A673 (cell line): ENCODE measurements around the gene ADAD1. TPM values are rescaled to one million over a fixed set of nuclear protein-coding genes. Genes with fewer than 3 reads are reported as not detected.

Experiments used
- BruUV-seq: library from RNA; stranded (reverse); fragments of 400-500 nt; replicated peaks from 2 replicates; lab custom pipeline; 2021; lab: Mats Ljungman, UMichigan
- CTCF ChIA-PET: fragments of 300-600 bp; sonication (Branson Sonifier 250); formaldehyde crosslinking; loops from one replicate; lab custom pipeline; 2022; ENCODE audit warnings: antibody characterized with exemption; lab: Charles Lee
- POLR2A ChIA-PET: fragments of 300-600 bp; sonication (Branson Sonifier 250); formaldehyde crosslinking; loops from one replicate; lab custom pipeline; 2022; ENCODE audit warnings: antibody characterized with exemption; ENCODE audit not compliant: low non-redundant PET; lab: Charles Lee
- DNase-seq: peaks from one replicate; pipeline ENCODE4 v3.0.0-alpha.2; 2015; ENCODE audit warnings: low spot score
- H3K27ac ChIP-seq: fragments of 200-600 bp; sonication (generic); 2 replicates; pipeline ENCODE4 v1.5.1; 2016; ENCODE audit warnings: mixed run types, low read depth, mild to moderate bottlenecking, mixed read lengths, antibody characterized with exemption, low read length; ENCODE audit not compliant: poor library complexity, severe bottlenecking
- H3K27me3 ChIP-seq: fragments of 200-600 bp; sonication (generic); replicated peaks from 2 replicates; pipeline ENCODE4 v1.6.1; 2017; ENCODE audit warnings: mixed run types, low read depth, mild to moderate bottlenecking, mixed read lengths, antibody characterized with exemption, low read length; ENCODE audit not compliant: insufficient read depth, poor library complexity
- H3K36me3 ChIP-seq: fragments of 200-600 bp; sonication (generic); 2 replicates; pipeline ENCODE4 v1.6.1; 2016; ENCODE audit warnings: mixed run types, mild to moderate bottlenecking, mixed read lengths, antibody characterized with exemption, low read length; ENCODE audit not compliant: insufficient read depth, poor library complexity, severe bottlenecking
- H3K4me1 ChIP-seq: fragments of 200-600 bp; sonication (generic); 2 replicates; pipeline ENCODE4 v1.6.1; 2017; ENCODE audit warnings: mixed run types, mild to moderate bottlenecking, mixed read lengths, antibody characterized with exemption, low read length; ENCODE audit not compliant: insufficient read depth, poor library complexity, severe bottlenecking
- H3K4me3 ChIP-seq: fragments of 200-600 bp; sonication (generic); 2 replicates; pipeline ENCODE4 v1.5.1; 2016; ENCODE audit warnings: low read depth, mixed run types, mild to moderate bottlenecking, mixed read lengths, low read length; ENCODE audit not compliant: poor library complexity, severe bottlenecking
- H3K9me3 ChIP-seq: fragments of 200-600 bp; sonication (generic); 2 replicates; pipeline ENCODE4 v1.6.1; 2016; ENCODE audit warnings: mixed run types, low read depth, mild to moderate bottlenecking, mixed read lengths, antibody characterized with exemption, low read length; ENCODE audit not compliant: poor library complexity, severe bottlenecking
- CTCF ChIP-seq: fragments of 300-800, 200-600 bp; sonication (generic); conservative IDR thresholded peaks from 2 replicates; pipeline ENCODE4 v1.5.1; 2017; ENCODE audit warnings: low read depth, mild to moderate bottlenecking, antibody characterized with exemption, low read length, moderate library complexity, mixed read lengths
- EZH2 ChIP-seq: fragments of 200-600 bp; sonication (generic); IDR thresholded peaks from 2 replicates; pipeline ENCODE4 v1.6.1; 2017; ENCODE audit warnings: borderline replicate concordance, low read depth, mild to moderate bottlenecking, mixed read lengths, antibody characterized with exemption, low read length; ENCODE audit not compliant: poor library complexity, severe bottlenecking
- intact Hi-C: fragments of 100-400 bp; cut with micrococcal nuclease; formaldehyde crosslinking; loops from one replicate; pipeline ENCODE4 v1.10.0; 2022; ENCODE audit not compliant: unreplicated experiment
- total RNA-seq: library from RNA; stranded (reverse); gene quantifications from 2 replicates; pipeline ENCODE4 v1.2.3, GENCODE V29; 2021

Gene ADAD1
- total RNA-seq, 1 experiment from 2014 or later, result not detected

- Histone ChIP-seq H3K27ac (no peak overlapping the region), H3K27me3 (peaks cover 2% of the 10 kb centered on the region), H3K36me3 (no peaks in the 10 kb centered on the region), H3K4me3 (no peak overlapping the region), H3K4me1 (no peaks in the 10 kb centered on the region), H3K9me3 (no peaks in the 10 kb centered on the region)
- POLR2A ChIA-PET, result no interaction called here
- intact Hi-C loops, result no loop called here
- no peak for DNase-seq
- CTCF ChIA-PET, result no interaction called here
- TF ChIP-seq EZH2 (no peak), CTCF (no peak)
- no TSS peak for BruUV-seq
These were observed 52.5 kb downstream of the ADAD1 start for GRCh38 chr4:122431351-122431750.

GRCh38 chr4:122434285-122434684 lies 55.5 kb downstream of the ADAD1 start:
- intact Hi-C loops, result no loop called here
- H3K27me3 ChIP-seq, result peaks cover 2% of the 10 kb centered on the region
- H3K4me1 ChIP-seq, result no peaks in the 10 kb centered on the region
- ChIA-PET CTCF (no interaction called here), POLR2A (no interaction called here)
- no peaks in the 10 kb centered on the region for H3K9me3 ChIP-seq
- no peaks in the 10 kb centered on the region for H3K36me3 ChIP-seq
- DNase-seq, result no peak
- H3K27ac ChIP-seq, result no peak overlapping the region
- no peak for TF ChIP-seq EZH2
- no peak for TF ChIP-seq CTCF
- no TSS peak for BruUV-seq
- no peak overlapping the region for H3K4me3 ChIP-seq

- H3K9me3 ChIP-seq, result no peaks in the 10 kb centered on the region
- H3K4me1 ChIP-seq, result no peaks in the 10 kb centered on the region
- TF ChIP-seq EZH2, result no peak
- peak; percentile 57 for TF ChIP-seq CTCF
- CTCF ChIA-PET, result interaction anchor here (0.5 kb wide), 1 partner anchor 42 kb away, joined by 3 read pairs; no protein-coding TSS in a partner anchor
- H3K36me3 ChIP-seq, result no peaks in the 10 kb centered on the region
- no peaks in the 10 kb centered on the region for H3K27me3 ChIP-seq
- DNase-seq, result peak; percentile 64
- POLR2A ChIA-PET, result no interaction called here
- intact Hi-C loops, result loop anchor here (5.0 kb wide), 3 partner anchors 476 to 549 kb away; partner anchors contain the start of gene TRPC3
- BruUV-seq, result no TSS peak
- H3K27ac ChIP-seq, result no peak overlapping the region
- no peak overlapping the region for H3K4me3 ChIP-seq
These were observed 72.0 kb downstream of the ADAD1 start for GRCh38 chr4:122450847-122451246.
